Measurements from ENCODE around the gene PDE4D.

Gene PDE4D

GRCh38 chr5:59599729-59600128, 293.8 kb downstream of the PDE4D start:
- no peak for TF ChIP-seq REST (IDR thresholded peaks at IDR 0.05; ENCODE audit: insufficient replicate concordance, low read depth)
- TF ChIP-seq POLR2AphosphoS5 (IDR thresholded peaks at IDR 0.05; ENCODE audit: low read depth), result no peak
- no peak for TF ChIP-seq SPI1 (IDR thresholded peaks at IDR 0.05; ENCODE audit: borderline replicate concordance, low read depth)
- no peak for TF ChIP-seq GABPA (IDR thresholded peaks at IDR 0.05; ENCODE audit: low read depth)
- TF ChIP-seq CTCF (IDR thresholded peaks at IDR 0.05; ENCODE audit: insufficient read depth, low read length), result no peak
- DNase-seq (ENCODE audit: low read depth in 1 of 2, low spot score in 1 of 2), result no peak
- no peak overlapping the region for H3K4me3 ChIP-seq (replicated peaks; ENCODE audit: insufficient read depth, low read length)
- H3K27me3 ChIP-seq (ENCODE audit: insufficient read depth, poor library complexity, severe bottlenecking), result no peaks in the 10 kb centered on the region
- no peak overlapping the region for H3K27ac ChIP-seq (replicated peaks)

- Histone ChIP-seq H3K27ac (replicated peaks) (no peak overlapping the region), H3K27me3 (ENCODE audit: insufficient read depth, poor library complexity, severe bottlenecking) (no peaks in the 10 kb centered on the region), H3K4me3 (replicated peaks; ENCODE audit: insufficient read depth, low read length) (no peak overlapping the region)
- TF ChIP-seq GABPA (IDR thresholded peaks at IDR 0.05; ENCODE audit: low read depth), result no peak
- TF ChIP-seq SPI1 (IDR thresholded peaks at IDR 0.05; ENCODE audit: borderline replicate concordance, low read depth), result no peak
- TF ChIP-seq POLR2AphosphoS5 (IDR thresholded peaks at IDR 0.05; ENCODE audit: low read depth), result no peak
- no peak for TF ChIP-seq CTCF (IDR thresholded peaks at IDR 0.05; ENCODE audit: insufficient read depth, low read length)
- no peak for TF ChIP-seq REST (IDR thresholded peaks at IDR 0.05; ENCODE audit: insufficient replicate concordance, low read depth)
- DNase-seq (ENCODE audit: low read depth in 1 of 2, low spot score in 1 of 2), result no peak
Measured at GRCh38 chr5:59598547-59598874, 295.0 kb downstream of the PDE4D start.

- Histone ChIP-seq H3K27ac (replicated peaks) (no peak overlapping the region), H3K4me3 (replicated peaks; ENCODE audit: insufficient read depth, low read length) (no peak overlapping the region), H3K27me3 (ENCODE audit: insufficient read depth, poor library complexity, severe bottlenecking) (no peaks in the 10 kb centered on the region)
- no peak for TF ChIP-seq GABPA (IDR thresholded peaks at IDR 0.05; ENCODE audit: low read depth)
- TF ChIP-seq CTCF (IDR thresholded peaks at IDR 0.05; ENCODE audit: insufficient read depth, low read length), result no peak
- no peak for TF ChIP-seq SPI1 (IDR thresholded peaks at IDR 0.05; ENCODE audit: borderline replicate concordance, low read depth)
- DNase-seq (ENCODE audit: low read depth in 1 of 2, low spot score in 1 of 2), result no peak
Measured at GRCh38 chr5:59597690-59598546, 295.6 kb downstream of the PDE4D start.
